Motor neuron (in vitro differentiated cells): Measurements from ENCODE around the gene ERCC1. TPM values are rescaled to one million over a fixed set of nuclear protein-coding genes. Genes with fewer than 3 reads are reported as not detected.
"Not testable (repeated sequence)": the region's sequence is repeated elsewhere in the genome, so short reads cannot be mapped to it uniquely, and the experiment has no call there.

Experiments used
- ATAC-seq, 8 experiments: fragments of 200-7000 bp; cut with Tn5 transposase; replicated peaks in 6 of 8; 2 replicates each; pipeline ENCODE4 v1.8.0; 2021; ENCODE audit warnings: mild to moderate bottlenecking in 8 of 8, moderate library complexity in 8 of 8
- H3K27ac ChIP-seq, 2 donors: fragments of 250-450 bp; sonication (Bioruptor Pico); 2 replicates each; pipeline ENCODE4 v1.9.0; 2021; ENCODE audit warnings: antibody characterized with exemption in 2 of 2, mild to moderate bottlenecking in 2 of 2, moderate library complexity in 1 of 2
- H3K4me1 ChIP-seq, 2 donors: fragments of 250-450 bp; sonication (Bioruptor Pico); replicated peaks in 1 of 2; 2 replicates each; pipeline ENCODE4 v1.6.1; 2021; ENCODE audit warnings: antibody characterized with exemption in 2 of 2, mild to moderate bottlenecking in 2 of 2, moderate library complexity in 1 of 2
- H3K4me3 ChIP-seq, 5 donors: fragments of 250-450 bp; sonication (Bioruptor Pico); 2 replicates each; pipeline ENCODE4 v1.9.0; 2021; ENCODE audit warnings: antibody characterized with exemption in 5 of 5, mild to moderate bottlenecking in 5 of 5, moderate library complexity in 4 of 5
- WGBS, 10 experiments: fragments of 450-650 bp; shearing (Covaris generic); methylation state at CpG; one replicate each; pipeline ENCODE4 v1.0.0; 2022; 5-methylcytosine and 5-hydroxymethylcytosine counted together
- in situ Hi-C, 9 experiments: fragments of 400-800 bp; cut with MboI; loops; one replicate each; pipeline ENCODE4 v1.15.0; 2021; ENCODE audit warnings: low sequenced_read_pairs in 9 of 9, low pct_unique_long_range_greater_than_20kb in 2 of 9; ENCODE audit not compliant: unreplicated experiment in 9 of 9
- total RNA-seq, 8 experiments: library from RNA; unstranded; fragments of 300-600 nt; gene quantifications; 2 replicates each; pipeline versions ENCODE4 v1.2.3 to v1.2.4, GENCODE V29; 2022

Gene ERCC1
- total RNA-seq, 8 experiments from 2014 or later, result 38.4 to 82.0 (median 71.5) TPM

- Histone ChIP-seq H3K27ac (peak overlapping the region; percentile 62 to 69), H3K4me3 (peak overlapping the region; percentile 42 to 97 (median 51)), H3K4me1 (peaks cover 13 to 14% of the 10 kb centered on the region in 2 donors)
- WGBS, 10 experiments, result 0 to 4% (median 0%) methylated on average over 4 to 8 of the region's 78 CpGs; no CpG with 5 or more reads in 7 of the 10 experiments
- in situ Hi-C loops, result loop anchor here in 4 of 9 experiments (5.0 to 10.0 kb wide), 2 partner anchors 38 to 45 kb away; no protein-coding TSS in a partner anchor
- peak; percentile 44 to 72 (median 68) for ATAC-seq
Measured at GRCh38 chr19:45439569-45440258, 16.0 kb upstream of the ERCC1 start.

DNA sequence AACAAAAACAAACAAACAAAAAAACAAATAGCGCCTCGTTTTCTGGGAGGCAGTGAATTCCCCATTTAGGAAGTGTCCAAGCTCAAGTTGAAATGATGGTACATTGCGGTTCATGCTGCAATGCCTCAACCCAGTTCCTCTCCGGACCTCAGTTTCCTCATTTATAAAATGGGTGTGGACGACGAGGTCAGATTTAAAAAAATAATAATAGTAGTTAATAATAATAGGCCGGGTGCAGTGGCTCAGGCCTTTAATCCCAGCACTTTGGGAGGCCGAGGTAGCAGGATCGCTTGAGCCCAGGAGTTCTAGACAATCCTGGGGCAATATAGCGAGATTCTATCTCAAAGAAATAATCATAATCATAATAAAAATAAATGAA is 15.5 kb upstream of the ERCC1 start:
- Histone ChIP-seq H3K4me1 (peaks cover 9 to 10% of the 10 kb centered on the region in 2 donors), H3K27ac (peak overlapping the region in 1 of 2 donors; percentile 62), H3K4me3 (peak overlapping the region; percentile 42 to 97 (median 51))
- no peak for ATAC-seq
- 17 to 46% (median 30%) methylated on average over 6 to 10 of the region's 10 CpGs; no CpG with 5 or more reads in 3 of the 10 experiments for WGBS, 10 experiments
- in situ Hi-C loops, result loop anchor here in 4 of 9 experiments (5.0 to 10.0 kb wide), 2 partner anchors 38 to 46 kb away; no protein-coding TSS in a partner anchor

DNA sequence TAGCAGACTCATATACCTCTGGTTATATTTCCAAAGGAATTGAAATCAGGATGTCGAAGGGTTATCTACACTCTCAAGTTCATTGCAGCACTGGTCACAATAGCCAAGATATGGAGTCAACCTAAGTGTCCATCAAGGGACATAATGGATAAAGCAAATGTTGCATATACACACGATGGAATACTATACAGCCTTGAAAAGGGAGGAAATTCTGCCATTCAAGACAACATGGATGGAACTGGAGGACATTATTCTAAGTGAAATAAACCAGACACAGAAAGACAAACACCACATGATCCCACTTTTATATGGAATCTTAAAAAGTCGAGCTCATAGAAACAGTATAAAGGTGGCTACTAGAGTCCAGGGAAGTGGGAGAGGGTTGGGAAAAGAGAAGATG is 13.6 kb upstream of the ERCC1 start:
- Histone ChIP-seq H3K4me1 (peaks cover 3 to 5% of the 10 kb centered on the region in 2 donors), H3K27ac (no peak overlapping the region), H3K4me3 (no peak overlapping the region)
- in situ Hi-C loops, result loop anchor here in 4 of 9 experiments (5.0 to 10.0 kb wide), 2 partner anchors 40 to 47 kb away; no protein-coding TSS in a partner anchor
- WGBS, 10 experiments, result 70 to 100% (median 81%) methylated on average over 2 to 3 of the region's 3 CpGs; no CpG with 5 or more reads in 3 of the 10 experiments
- ATAC-seq, result no peak

- H3K27ac ChIP-seq, ATAC-seq, H3K4me1 ChIP-seq, H3K4me3 ChIP-seq: not testable (repeated sequence)
- in situ Hi-C loops, result loop anchor here in 2 of 9 experiments (10.0 kb wide), 1 partner anchor 52 kb away; no protein-coding TSS in a partner anchor
- WGBS, 10 experiments, result 50 to 100% (median 93%) methylated on average over 1 to 5 of the region's 8 CpGs; no CpG with 5 or more reads in 3 of the 10 experiments
Measured at GRCh38 chr19:45432543-45432942, 8.8 kb upstream of the ERCC1 start.

GRCh38 chr19:45431008-45431407 is 7.3 kb upstream of the ERCC1 start:
- ATAC-seq, result peak in 1 of 8 experiments; percentile 7
- not testable (repeated sequence) for H3K4me1 ChIP-seq, H3K4me3 ChIP-seq, H3K27ac ChIP-seq
- WGBS, 10 experiments, result 3 to 100% (median 59%) methylated on average over 2 to 8 of the region's 9 CpGs; no CpG with 5 or more reads in 3 of the 10 experiments
- in situ Hi-C loops, result loop anchor here in 2 of 9 experiments (10.0 kb wide), 1 partner anchor 54 kb away; no protein-coding TSS in a partner anchor

- in situ Hi-C loops, result loop anchor here in 2 of 9 experiments (10.0 kb wide), 1 partner anchor 55 kb away; no protein-coding TSS in a partner anchor
- not testable (repeated sequence) for H3K4me3 ChIP-seq, H3K4me1 ChIP-seq, ATAC-seq, H3K27ac ChIP-seq
- 17 to 92% (median 79%) methylated on average over 1 to 10 of the region's 11 CpGs; no CpG with 5 or more reads in 2 of the 10 experiments for WGBS, 10 experiments
Measured at GRCh38 chr19:45429896-45430295, 6.2 kb upstream of the ERCC1 start.

GRCh38 chr19:45428384-45429231 is 4.9 kb upstream of the ERCC1 start:
- peak in 7 of 8 experiments; percentile 6 to 61 (median 50) for ATAC-seq
- H3K27ac ChIP-seq, result no peak overlapping the region

GRCh38 chr19:45424191-45425058 is 708 bp upstream of the ERCC1 start:
- H3K4me3 ChIP-seq, result peak overlapping the region; percentile 36 to 48 (median 46)
- H3K27ac ChIP-seq, result peak overlapping the region; percentile 86 to 95
- H3K4me1 ChIP-seq, result peaks cover 17 to 19% of the 10 kb centered on the region in 2 donors
- in situ Hi-C loops, result no loop called here
- 1 to 59% (median 17%) methylated on average over 3 to 20 of the region's 24 CpGs; no CpG with 5 or more reads in 1 of the 10 experiments for WGBS, 10 experiments
- ATAC-seq, result peak; percentile 26 to 57 (median 40)

More at GRCh38 chr19:45428384-45429231, 4.9 kb upstream of the ERCC1 start:
- in situ Hi-C loops, result no loop called here
- Histone ChIP-seq H3K4me3 (peak overlapping the region; percentile 19 to 44 (median 32)), H3K4me1 (peaks cover 8 to 9% of the 10 kb centered on the region in 2 donors)
- WGBS, 10 experiments, result 5 to 20% (median 7%) methylated on average over 2 to 8 of the region's 73 CpGs; no CpG with 5 or more reads in 7 of the 10 experiments

- peak overlapping the region; percentile 86 to 95 for H3K27ac ChIP-seq
- H3K4me1 ChIP-seq, result peaks cover 17 to 19% of the 10 kb centered on the region in 2 donors
- in situ Hi-C loops, result no loop called here
- no peak for ATAC-seq
- H3K4me3 ChIP-seq, result peak overlapping the region; percentile 36 to 48 (median 46)
- 0 to 41% (median 12%) methylated on average over 4 to 6 of the region's 20 CpGs; no CpG with 5 or more reads in 7 of the 10 experiments for WGBS, 10 experiments
Measured at GRCh38 chr19:45423033-45423588, 606 bp downstream of the ERCC1 start.

GRCh38 chr19:45421947-45422498 is 1.7 kb downstream of the ERCC1 start:
- H3K4me1 ChIP-seq, result peaks cover 17 to 19% of the 10 kb centered on the region in 2 donors
- in situ Hi-C loops, result no loop called here
- H3K27ac ChIP-seq, result no peak overlapping the region
- WGBS, 10 experiments, result 20 to 100% (median 96%) methylated on average over 1 to 4 of the region's 6 CpGs; no CpG with 5 or more reads in 4 of the 10 experiments
- no peak for ATAC-seq
- H3K4me3 ChIP-seq, result no peak overlapping the region

DNA sequence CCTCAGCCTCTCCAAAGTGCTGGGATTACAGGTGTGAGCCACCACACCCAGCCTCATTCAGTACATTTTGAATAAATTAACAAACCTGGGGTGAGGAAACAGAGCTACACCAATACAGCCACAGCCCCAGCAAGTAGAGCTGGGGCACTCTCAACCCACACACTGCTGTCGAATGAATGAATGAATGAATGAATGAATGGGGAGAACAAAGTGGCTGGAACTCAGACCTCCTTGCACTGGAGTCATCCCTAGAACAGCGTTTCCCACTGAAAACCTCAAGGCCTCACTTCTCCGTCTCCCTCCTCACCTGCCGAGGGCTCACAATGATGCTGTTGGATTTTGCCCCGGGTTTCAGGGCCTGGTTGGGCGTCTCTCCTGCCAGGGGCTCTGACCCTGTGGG is 2.8 kb downstream of the ERCC1 start:
- H3K4me3 ChIP-seq, result no peak overlapping the region
- no peak overlapping the region for H3K27ac ChIP-seq
- 80 to 89% methylated on average over 1 to 4 of the region's 6 CpGs; no CpG with 5 or more reads in 8 of the 10 experiments for WGBS, 10 experiments
- ATAC-seq, result no peak
- H3K4me1 ChIP-seq, result peaks cover 17 to 19% of the 10 kb centered on the region in 2 donors
- in situ Hi-C loops, result no loop called here
